HG02885 (cell line): ENCODE results near the gene ALG9.

Experiments
- ATAC-seq: cut with Tn5 transposase; IDR thresholded peaks from one replicate; pipeline ENCODE4 v1.9.1; 2021; ENCODE audit warnings: mild to moderate bottlenecking; ENCODE audit not compliant: unreplicated experiment, poor library complexity

The ALG9 gene

GRCh38 chr11:111737444-111738210, 133.8 kb downstream of the ALG9 start:
- ATAC-seq: no peak

DNA sequence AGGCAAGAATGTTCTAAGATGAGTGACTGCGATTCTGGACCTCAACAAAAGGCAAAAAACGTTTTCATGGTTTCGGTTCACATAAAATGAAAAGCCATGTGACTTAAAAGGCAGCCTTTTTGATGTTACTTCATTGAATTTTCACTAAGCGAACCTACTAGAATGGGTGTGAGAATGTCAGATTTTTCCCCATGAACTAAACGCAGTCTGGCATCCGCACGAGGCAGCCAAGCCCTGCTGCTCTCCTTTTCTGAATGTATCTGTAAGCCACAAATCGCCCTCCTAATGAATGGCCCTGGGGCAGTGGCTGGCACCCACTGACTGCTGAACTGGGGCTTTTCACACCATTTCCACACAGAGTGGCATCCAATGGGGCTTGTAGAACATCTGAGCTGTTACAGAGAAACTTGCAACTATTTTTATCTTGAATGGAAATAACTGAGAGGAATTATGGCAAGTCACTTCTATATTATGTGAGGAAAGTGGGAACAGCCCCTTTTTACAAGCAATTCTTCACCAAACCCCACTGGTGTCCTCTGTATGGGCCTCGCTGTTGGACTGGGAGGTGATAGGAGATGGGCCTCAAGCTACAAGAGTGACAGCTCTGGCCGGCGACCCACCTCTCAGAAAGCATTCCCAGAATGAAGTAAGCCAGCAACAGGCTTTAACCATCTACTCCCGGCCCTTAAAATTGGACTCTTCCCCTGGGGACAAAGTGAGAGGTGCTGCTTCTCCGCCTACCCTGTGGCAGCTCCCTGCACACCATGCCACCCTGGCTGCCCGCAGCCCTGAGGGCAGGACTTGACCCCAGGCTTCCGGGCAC, 134.5 kb downstream of the ALG9 start:
- no peak for ATAC-seq
